K562 (cell line): ENCODE data around the gene ADCY6. TPM values are rescaled to one million over a fixed set of nuclear protein-coding genes. Genes with fewer than 3 reads are reported as not detected.

Experiments used
- ATF7 ChIP-seq: fragments of 450-650 bp; IDR thresholded peaks from 2 replicates; pipeline ENCODE4 v1.7.1; 2014; ENCODE audit warnings: mild to moderate bottlenecking, moderate library complexity
- ELF1 ChIP-seq: fragments of 200-800 bp; sonication (Bioruptor generic); IDR thresholded peaks from 2 replicates; pipeline ENCODE4 v1.6.1; 2016; ENCODE audit warnings: missing genetic modification characterization, missing compliant biosample characterization
- GTF2F1 ChIP-seq: IDR thresholded peaks from 2 replicates; pipeline ENCODE4 v1.6.1; 2011; ENCODE audit warnings: low read depth, low read length, improper control_type of control experiment
- KLF13 ChIP-seq: fragments of 450-650 bp; IDR thresholded peaks from 2 replicates; pipeline ENCODE4 v1.6.1; 2016; ENCODE audit warnings: missing genetic modification characterization, low read depth, mild to moderate bottlenecking, missing compliant biosample characterization, moderate library complexity, borderline replicate concordance
- POLR2A ChIP-seq: fragments of 450-650 bp; conservative IDR thresholded peaks from 2 replicates; pipeline ENCODE4 v1.6.1; 2016
- RBFOX2 ChIP-seq: fragments of 200-400 bp; formaldehyde crosslinking; IDR thresholded peaks from 2 replicates; pipeline ENCODE4 v1.6.1; 2017; ENCODE audit warnings: low read depth, mild to moderate bottlenecking, low read length, moderate library complexity
- TEAD1 ChIP-seq, 2 experiments: fragments of 450-650 bp in 1 of 2; sonication (generic) in 1 of 2; formaldehyde crosslinking; IDR thresholded peaks; 2 replicates each; pipeline versions ENCODE4 v1.4.0 to v1.8.0; 2020 to 2022; ENCODE audit warnings: mild to moderate bottlenecking in 2 of 2, missing genetic modification reagents in 1 of 2
- TGIF2 ChIP-seq: sonication (generic); formaldehyde crosslinking; IDR thresholded peaks from 2 replicates; pipeline ENCODE4 v1.8.1; 2022; ENCODE audit warnings: mild to moderate bottlenecking, missing genetic modification reagents, moderate library complexity
- ZNF232 ChIP-seq: sonication (generic); formaldehyde crosslinking; IDR thresholded peaks from 2 replicates; pipeline ENCODE4 v1.8.0; 2022; ENCODE audit warnings: mild to moderate bottlenecking, missing genetic modification reagents
- polyA plus RNA-seq, 8 experiments: library from polyadenylated mRNA; depleted of rRNA in 4 of 8; stranded (reverse) in 5 of 8; unstranded in 3 of 8; fragments of >200 nt; fragmentation: Nextera tagmentation in 2 of 8; fragmentation: Illumina TruSeq in 1 of 8; extraction: Ambion mirVana in 2 of 8; extraction: Trizol in 1 of 8; gene quantifications; 2 replicates each; pipeline versions ENCODE4 v1.2.1 to v1.2.3, GENCODE V29; 2011 to 2014; ENCODE audit warnings: inconsistent platforms in 1 of 8, missing spikeins in 1 of 8
- total RNA-seq, 7 experiments: library from RNA; depleted of rRNA in 6 of 7; stranded (reverse); fragments of >200 nt in 6 of 7; fragmentation: Illumina TruSeq in 2 of 7; extraction: Trizol in 2 of 7; gene quantifications; 2 replicates each; pipeline versions ENCODE4 v1.2.1 to v1.2.3, GENCODE V29; 2011 to 2021; ENCODE audit warnings: low replicate concordance in 1 of 7
- TF ChIP-seq, protein P1 (sequence below): sonication (generic); formaldehyde crosslinking; IDR thresholded peaks from 2 replicates; pipeline ENCODE4 v1.8.0; 2022; ENCODE audit warnings: mild to moderate bottlenecking, missing genetic modification reagents
- TF ChIP-seq, protein P2 (sequence below): fragments of 200-800 bp; sonication (Bioruptor generic); IDR thresholded peaks from 2 replicates; pipeline ENCODE4 v1.6.1; 2017; ENCODE audit warnings: missing genetic modification characterization, missing compliant biosample characterization
- TF ChIP-seq, protein P3 (sequence below): sonication (generic); formaldehyde crosslinking; IDR thresholded peaks from 2 replicates; pipeline ENCODE4 v1.9.0; 2022; ENCODE audit warnings: mild to moderate bottlenecking, missing genetic modification reagents
- TF ChIP-seq, protein P4 (sequence below), 2 experiments: fragments of 150-350 bp in 1 of 2; IDR thresholded peaks; 2 replicates each; pipeline ENCODE4 v1.6.1; 2012 to 2016; ENCODE audit warnings: low read depth in 2 of 2, low read length in 2 of 2, mild to moderate bottlenecking in 1 of 2, moderate library complexity in 1 of 2
- TF ChIP-seq, protein P5 (sequence below): sonication (generic); formaldehyde crosslinking; IDR thresholded peaks from 2 replicates; pipeline ENCODE4 v1.8.0; 2022; ENCODE audit warnings: mild to moderate bottlenecking, low read depth, missing genetic modification reagents

Gene ADCY6
- total and polyA plus RNA-seq, 9 of the 15 experiments (the other 6 are each of a cell fraction or from before 2014, with no cell fraction given), result 0.01 to 1.0 (median 0.53) TPM

DNA sequence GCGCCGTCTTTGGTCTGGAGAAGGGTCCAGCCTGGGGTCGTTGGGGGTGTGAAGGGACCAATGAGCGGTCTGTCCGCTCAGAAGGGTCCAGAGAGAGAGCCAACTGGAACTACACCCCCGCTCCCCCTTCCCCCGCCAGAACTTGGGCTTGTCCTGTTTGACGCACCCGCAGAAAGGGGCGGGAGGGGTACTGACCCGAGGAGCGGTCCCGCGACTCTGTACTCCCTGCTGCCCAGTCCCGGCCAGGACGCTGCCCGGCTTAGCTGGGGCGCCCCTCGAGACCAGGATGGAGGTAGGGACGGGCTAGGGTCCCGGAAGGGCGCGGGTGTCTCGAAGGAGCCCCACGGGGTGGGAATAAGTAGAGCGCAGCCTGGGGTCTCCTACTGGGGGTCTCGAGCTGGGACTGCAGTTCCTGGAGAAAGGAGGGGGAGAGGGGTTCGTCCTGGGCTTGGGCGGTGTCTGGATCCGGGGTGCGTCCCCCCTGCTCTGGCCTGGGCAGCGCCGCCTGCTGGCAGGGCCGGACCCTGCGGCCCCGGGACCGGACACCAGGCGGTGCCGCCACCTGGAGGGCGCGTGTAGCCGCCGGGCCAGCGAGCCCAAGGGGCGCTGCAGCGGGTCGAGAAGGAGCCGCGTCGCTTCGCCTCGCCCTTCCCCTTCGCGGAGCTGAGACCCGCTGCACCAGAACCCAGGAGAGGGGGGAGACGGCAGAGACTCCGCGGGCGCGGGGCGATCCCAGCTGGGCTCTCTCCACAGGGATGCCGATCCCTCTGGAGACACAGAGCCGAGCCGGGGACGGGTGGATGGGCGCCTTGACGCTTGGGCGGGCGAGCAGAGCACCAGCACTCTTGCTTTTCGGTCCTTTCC, 25.6 kb upstream of the ADCY6 start (continued):
- peak; percentile 9 to 73; a peak in 2 of 4 replicates for TF ChIP-seq TEAD1 (CRISPR knock-in tag; IDR thresholded peaks at IDR 0.05)
- TF ChIP-seq TGIF2 (CRISPR knock-in tag), result no peak
- TF ChIP-seq, protein P1, sequence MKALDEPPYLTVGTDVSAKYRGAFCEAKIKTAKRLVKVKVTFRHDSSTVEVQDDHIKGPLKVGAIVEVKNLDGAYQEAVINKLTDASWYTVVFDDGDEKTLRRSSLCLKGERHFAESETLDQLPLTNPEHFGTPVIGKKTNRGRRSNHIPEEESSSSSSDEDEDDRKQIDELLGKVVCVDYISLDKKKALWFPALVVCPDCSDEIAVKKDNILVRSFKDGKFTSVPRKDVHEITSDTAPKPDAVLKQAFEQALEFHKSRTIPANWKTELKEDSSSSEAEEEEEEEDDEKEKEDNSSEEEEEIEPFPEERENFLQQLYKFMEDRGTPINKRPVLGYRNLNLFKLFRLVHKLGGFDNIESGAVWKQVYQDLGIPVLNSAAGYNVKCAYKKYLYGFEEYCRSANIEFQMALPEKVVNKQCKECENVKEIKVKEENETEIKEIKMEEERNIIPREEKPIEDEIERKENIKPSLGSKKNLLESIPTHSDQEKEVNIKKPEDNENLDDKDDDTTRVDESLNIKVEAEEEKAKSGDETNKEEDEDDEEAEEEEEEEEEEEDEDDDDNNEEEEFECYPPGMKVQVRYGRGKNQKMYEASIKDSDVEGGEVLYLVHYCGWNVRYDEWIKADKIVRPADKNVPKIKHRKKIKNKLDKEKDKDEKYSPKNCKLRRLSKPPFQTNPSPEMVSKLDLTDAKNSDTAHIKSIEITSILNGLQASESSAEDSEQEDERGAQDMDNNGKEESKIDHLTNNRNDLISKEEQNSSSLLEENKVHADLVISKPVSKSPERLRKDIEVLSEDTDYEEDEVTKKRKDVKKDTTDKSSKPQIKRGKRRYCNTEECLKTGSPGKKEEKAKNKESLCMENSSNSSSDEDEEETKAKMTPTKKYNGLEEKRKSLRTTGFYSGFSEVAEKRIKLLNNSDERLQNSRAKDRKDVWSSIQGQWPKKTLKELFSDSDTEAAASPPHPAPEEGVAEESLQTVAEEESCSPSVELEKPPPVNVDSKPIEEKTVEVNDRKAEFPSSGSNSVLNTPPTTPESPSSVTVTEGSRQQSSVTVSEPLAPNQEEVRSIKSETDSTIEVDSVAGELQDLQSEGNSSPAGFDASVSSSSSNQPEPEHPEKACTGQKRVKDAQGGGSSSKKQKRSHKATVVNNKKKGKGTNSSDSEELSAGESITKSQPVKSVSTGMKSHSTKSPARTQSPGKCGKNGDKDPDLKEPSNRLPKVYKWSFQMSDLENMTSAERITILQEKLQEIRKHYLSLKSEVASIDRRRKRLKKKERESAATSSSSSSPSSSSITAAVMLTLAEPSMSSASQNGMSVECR, result peak; percentile 95
- TF ChIP-seq, protein P2, sequence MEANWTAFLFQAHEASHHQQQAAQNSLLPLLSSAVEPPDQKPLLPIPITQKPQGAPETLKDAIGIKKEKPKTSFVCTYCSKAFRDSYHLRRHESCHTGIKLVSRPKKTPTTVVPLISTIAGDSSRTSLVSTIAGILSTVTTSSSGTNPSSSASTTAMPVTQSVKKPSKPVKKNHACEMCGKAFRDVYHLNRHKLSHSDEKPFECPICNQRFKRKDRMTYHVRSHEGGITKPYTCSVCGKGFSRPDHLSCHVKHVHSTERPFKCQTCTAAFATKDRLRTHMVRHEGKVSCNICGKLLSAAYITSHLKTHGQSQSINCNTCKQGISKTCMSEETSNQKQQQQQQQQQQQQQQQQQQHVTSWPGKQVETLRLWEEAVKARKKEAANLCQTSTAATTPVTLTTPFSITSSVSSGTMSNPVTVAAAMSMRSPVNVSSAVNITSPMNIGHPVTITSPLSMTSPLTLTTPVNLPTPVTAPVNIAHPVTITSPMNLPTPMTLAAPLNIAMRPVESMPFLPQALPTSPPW, result peak; percentile 92
- TF ChIP-seq GTF2F1, result peak; percentile 57; the same call in 1 of the 2 replicates
- TF ChIP-seq RBFOX2, result peak; percentile 78
- peak; percentile 43; the same call in 1 of the 2 replicates for TF ChIP-seq KLF13 (tag)
- TF ChIP-seq, protein P3, sequence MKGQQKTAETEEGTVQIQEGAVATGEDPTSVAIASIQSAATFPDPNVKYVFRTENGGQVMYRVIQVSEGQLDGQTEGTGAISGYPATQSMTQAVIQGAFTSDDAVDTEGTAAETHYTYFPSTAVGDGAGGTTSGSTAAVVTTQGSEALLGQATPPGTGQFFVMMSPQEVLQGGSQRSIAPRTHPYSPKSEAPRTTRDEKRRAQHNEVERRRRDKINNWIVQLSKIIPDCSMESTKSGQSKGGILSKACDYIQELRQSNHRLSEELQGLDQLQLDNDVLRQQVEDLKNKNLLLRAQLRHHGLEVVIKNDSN (CRISPR knock-in tag), result 0 out of 2 replicates have a peak, but pooled peaks have one; percentile 29
- peak; percentile 67 for TF ChIP-seq ATF7
- no peak for TF ChIP-seq ZNF232 (CRISPR knock-in tag)
- peak; percentile 80 for TF ChIP-seq POLR2A
- TF ChIP-seq, protein P4, sequence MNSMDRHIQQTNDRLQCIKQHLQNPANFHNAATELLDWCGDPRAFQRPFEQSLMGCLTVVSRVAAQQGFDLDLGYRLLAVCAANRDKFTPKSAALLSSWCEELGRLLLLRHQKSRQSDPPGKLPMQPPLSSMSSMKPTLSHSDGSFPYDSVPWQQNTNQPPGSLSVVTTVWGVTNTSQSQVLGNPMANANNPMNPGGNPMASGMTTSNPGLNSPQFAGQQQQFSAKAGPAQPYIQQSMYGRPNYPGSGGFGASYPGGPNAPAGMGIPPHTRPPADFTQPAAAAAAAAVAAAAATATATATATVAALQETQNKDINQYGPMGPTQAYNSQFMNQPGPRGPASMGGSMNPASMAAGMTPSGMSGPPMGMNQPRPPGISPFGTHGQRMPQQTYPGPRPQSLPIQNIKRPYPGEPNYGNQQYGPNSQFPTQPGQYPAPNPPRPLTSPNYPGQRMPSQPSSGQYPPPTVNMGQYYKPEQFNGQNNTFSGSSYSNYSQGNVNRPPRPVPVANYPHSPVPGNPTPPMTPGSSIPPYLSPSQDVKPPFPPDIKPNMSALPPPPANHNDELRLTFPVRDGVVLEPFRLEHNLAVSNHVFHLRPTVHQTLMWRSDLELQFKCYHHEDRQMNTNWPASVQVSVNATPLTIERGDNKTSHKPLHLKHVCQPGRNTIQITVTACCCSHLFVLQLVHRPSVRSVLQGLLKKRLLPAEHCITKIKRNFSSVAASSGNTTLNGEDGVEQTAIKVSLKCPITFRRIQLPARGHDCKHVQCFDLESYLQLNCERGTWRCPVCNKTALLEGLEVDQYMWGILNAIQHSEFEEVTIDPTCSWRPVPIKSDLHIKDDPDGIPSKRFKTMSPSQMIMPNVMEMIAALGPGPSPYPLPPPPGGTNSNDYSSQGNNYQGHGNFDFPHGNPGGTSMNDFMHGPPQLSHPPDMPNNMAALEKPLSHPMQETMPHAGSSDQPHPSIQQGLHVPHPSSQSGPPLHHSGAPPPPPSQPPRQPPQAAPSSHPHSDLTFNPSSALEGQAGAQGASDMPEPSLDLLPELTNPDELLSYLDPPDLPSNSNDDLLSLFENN (IDR thresholded peaks at IDR 0.05; ENCODE audit: low read depth in 2 of 2, low read length in 2 of 2), result no peak; a peak in 1 of 4 replicates
- TF ChIP-seq, protein P5, sequence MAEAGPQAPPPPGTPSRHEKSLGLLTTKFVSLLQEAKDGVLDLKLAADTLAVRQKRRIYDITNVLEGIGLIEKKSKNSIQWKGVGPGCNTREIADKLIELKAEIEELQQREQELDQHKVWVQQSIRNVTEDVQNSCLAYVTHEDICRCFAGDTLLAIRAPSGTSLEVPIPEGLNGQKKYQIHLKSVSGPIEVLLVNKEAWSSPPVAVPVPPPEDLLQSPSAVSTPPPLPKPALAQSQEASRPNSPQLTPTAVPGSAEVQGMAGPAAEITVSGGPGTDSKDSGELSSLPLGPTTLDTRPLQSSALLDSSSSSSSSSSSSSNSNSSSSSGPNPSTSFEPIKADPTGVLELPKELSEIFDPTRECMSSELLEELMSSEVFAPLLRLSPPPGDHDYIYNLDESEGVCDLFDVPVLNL (CRISPR knock-in tag), result 0 out of 2 replicates have a peak, but pooled peaks have one; percentile 27
- TF ChIP-seq ELF1 (tag), result peak; percentile 37; the same call in 1 of the 2 replicates
